ENCODE measurements around the gene MACROD2. TPM values are rescaled to one million over a fixed set of nuclear protein-coding genes. Genes with fewer than 3 reads are reported as not detected.

MACROD2 gene
- total and polyA plus RNA-seq, 2 experiments from 2014 or later: 2.8 to 4.3 TPM

DNA sequence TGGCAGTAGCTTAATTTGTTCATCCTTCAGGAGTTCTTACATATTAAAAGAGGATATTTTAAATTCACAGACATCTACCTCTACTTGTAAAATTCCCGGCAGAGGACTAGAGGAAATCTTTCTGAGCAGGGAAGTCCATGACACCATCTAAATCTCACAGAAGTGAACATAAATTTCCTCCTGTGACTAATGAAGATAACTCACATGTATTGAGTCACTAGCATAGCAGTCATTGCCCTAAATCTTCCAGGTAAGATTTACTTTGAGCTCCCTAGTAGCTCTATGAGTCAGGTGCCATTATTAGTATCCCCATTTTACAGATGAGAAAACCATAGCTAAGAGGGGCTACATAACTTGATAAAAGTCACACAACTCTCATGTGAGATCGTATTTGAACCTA, 1400.7 kb downstream of the MACROD2 start (continued):
- TF ChIP-seq, protein P1, sequence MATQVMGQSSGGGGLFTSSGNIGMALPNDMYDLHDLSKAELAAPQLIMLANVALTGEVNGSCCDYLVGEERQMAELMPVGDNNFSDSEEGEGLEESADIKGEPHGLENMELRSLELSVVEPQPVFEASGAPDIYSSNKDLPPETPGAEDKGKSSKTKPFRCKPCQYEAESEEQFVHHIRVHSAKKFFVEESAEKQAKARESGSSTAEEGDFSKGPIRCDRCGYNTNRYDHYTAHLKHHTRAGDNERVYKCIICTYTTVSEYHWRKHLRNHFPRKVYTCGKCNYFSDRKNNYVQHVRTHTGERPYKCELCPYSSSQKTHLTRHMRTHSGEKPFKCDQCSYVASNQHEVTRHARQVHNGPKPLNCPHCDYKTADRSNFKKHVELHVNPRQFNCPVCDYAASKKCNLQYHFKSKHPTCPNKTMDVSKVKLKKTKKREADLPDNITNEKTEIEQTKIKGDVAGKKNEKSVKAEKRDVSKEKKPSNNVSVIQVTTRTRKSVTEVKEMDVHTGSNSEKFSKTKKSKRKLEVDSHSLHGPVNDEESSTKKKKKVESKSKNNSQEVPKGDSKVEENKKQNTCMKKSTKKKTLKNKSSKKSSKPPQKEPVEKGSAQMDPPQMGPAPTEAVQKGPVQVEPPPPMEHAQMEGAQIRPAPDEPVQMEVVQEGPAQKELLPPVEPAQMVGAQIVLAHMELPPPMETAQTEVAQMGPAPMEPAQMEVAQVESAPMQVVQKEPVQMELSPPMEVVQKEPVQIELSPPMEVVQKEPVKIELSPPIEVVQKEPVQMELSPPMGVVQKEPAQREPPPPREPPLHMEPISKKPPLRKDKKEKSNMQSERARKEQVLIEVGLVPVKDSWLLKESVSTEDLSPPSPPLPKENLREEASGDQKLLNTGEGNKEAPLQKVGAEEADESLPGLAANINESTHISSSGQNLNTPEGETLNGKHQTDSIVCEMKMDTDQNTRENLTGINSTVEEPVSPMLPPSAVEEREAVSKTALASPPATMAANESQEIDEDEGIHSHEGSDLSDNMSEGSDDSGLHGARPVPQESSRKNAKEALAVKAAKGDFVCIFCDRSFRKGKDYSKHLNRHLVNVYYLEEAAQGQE (IDR thresholded peaks at IDR 0.05; ENCODE audit: unreplicated experiment): no peak

DNA sequence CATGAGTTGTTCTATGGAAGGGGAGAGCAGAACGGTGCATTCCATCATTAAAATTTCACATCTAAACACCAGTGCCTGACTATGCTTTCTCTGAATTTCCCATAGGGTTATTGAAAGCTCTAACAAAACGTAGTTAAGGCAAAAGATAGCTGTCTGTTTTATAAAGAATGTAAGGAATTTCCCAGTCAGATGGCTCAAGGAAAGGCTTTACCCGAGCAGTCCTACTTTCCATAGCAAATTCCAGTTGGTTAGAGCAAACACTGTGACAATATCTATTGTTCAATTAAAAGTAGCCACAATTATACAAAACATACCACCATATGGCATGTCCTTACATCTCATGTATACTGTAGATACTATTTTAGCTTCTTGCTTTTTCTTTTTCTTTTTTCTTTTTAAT, 1401.6 kb downstream of the MACROD2 start:
- H3F3A ChIP-seq (replicated peaks; ENCODE audit: low read depth): no peaks in the 10 kb centered on the region
- H3K36me3 Mint-ChIP-seq (ENCODE audit: low read depth): no peaks in the 10 kb centered on the region
- peaks cover 6% of the 10 kb centered on the region for H3K4me1 Mint-ChIP-seq
- no peak overlapping the region for H3K4me3 ChIP-seq
- DNase-seq (ENCODE audit: low spot score) (peak; percentile 53), ATAC-seq (peak; percentile 53; the same call in 2 of the 3 replicates)
- H3K9me2 ChIP-seq (ENCODE audit: insufficient read depth): peaks cover 10% of the 10 kb centered on the region; the same call in 1 of the 2 replicates
- H3K4me1 ChIP-seq (ENCODE audit: insufficient read depth): peaks cover 5% of the 10 kb centered on the region; the same call in 1 of the 2 replicates
- no peak overlapping the region for H2AFZ ChIP-seq
- no peak overlapping the region for H3K4me3 Mint-ChIP-seq
- H3K27ac ChIP-seq (ENCODE audit: low read depth): peak overlapping the region; percentile 3; the same call in 1 of the 2 replicates
- H3K4me2 ChIP-seq: no peak overlapping the region
- peaks cover 4% of the 10 kb centered on the region for H3K27me3 Mint-ChIP-seq (ENCODE audit: insufficient read depth, low read depth, poor library complexity)
- no peak overlapping the region for H3K27ac Mint-ChIP-seq
- no peaks in the 10 kb centered on the region for H3K79me2 ChIP-seq (replicated peaks; ENCODE audit: insufficient read depth)
- H4K20me1 ChIP-seq (replicated peaks; ENCODE audit: insufficient read depth): no peaks in the 10 kb centered on the region
- H3K9me3 Mint-ChIP-seq: peaks cover 2% of the 10 kb centered on the region
- no peaks in the 10 kb centered on the region for H3K27me3 ChIP-seq (ENCODE audit: insufficient read depth)
- H3K36me3 ChIP-seq (ENCODE audit: insufficient read depth): no peaks in the 10 kb centered on the region
- TF ChIP-seq, protein P2, sequence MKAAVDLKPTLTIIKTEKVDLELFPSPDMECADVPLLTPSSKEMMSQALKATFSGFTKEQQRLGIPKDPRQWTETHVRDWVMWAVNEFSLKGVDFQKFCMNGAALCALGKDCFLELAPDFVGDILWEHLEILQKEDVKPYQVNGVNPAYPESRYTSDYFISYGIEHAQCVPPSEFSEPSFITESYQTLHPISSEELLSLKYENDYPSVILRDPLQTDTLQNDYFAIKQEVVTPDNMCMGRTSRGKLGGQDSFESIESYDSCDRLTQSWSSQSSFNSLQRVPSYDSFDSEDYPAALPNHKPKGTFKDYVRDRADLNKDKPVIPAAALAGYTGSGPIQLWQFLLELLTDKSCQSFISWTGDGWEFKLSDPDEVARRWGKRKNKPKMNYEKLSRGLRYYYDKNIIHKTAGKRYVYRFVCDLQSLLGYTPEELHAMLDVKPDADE (IDR thresholded peaks at IDR 0.05): no peak
- TF ChIP-seq EZH2phosphoT487 (IDR thresholded peaks at IDR 0.05; ENCODE audit: unreplicated experiment) (no peak), NANOG (IDR thresholded peaks at IDR 0.05; ENCODE audit: borderline replicate concordance) (no peak), EZH2 (IDR thresholded peaks at IDR 0.05; ENCODE audit: low read depth, unreplicated experiment) (no peak), STAT1 (IDR thresholded peaks at IDR 0.05; ENCODE audit: unreplicated experiment) (no peak), POLR2AphosphoS5 (IDR thresholded peaks at IDR 0.05; ENCODE audit: low read depth) (no peak), ZNF331 (CRISPR knock-in tag; IDR thresholded peaks at IDR 0.05; ENCODE audit: low read depth) (no peak), JUNB (IDR thresholded peaks at IDR 0.05; ENCODE audit: unreplicated experiment) (no peak)
- TF ChIP-seq, protein P3, sequence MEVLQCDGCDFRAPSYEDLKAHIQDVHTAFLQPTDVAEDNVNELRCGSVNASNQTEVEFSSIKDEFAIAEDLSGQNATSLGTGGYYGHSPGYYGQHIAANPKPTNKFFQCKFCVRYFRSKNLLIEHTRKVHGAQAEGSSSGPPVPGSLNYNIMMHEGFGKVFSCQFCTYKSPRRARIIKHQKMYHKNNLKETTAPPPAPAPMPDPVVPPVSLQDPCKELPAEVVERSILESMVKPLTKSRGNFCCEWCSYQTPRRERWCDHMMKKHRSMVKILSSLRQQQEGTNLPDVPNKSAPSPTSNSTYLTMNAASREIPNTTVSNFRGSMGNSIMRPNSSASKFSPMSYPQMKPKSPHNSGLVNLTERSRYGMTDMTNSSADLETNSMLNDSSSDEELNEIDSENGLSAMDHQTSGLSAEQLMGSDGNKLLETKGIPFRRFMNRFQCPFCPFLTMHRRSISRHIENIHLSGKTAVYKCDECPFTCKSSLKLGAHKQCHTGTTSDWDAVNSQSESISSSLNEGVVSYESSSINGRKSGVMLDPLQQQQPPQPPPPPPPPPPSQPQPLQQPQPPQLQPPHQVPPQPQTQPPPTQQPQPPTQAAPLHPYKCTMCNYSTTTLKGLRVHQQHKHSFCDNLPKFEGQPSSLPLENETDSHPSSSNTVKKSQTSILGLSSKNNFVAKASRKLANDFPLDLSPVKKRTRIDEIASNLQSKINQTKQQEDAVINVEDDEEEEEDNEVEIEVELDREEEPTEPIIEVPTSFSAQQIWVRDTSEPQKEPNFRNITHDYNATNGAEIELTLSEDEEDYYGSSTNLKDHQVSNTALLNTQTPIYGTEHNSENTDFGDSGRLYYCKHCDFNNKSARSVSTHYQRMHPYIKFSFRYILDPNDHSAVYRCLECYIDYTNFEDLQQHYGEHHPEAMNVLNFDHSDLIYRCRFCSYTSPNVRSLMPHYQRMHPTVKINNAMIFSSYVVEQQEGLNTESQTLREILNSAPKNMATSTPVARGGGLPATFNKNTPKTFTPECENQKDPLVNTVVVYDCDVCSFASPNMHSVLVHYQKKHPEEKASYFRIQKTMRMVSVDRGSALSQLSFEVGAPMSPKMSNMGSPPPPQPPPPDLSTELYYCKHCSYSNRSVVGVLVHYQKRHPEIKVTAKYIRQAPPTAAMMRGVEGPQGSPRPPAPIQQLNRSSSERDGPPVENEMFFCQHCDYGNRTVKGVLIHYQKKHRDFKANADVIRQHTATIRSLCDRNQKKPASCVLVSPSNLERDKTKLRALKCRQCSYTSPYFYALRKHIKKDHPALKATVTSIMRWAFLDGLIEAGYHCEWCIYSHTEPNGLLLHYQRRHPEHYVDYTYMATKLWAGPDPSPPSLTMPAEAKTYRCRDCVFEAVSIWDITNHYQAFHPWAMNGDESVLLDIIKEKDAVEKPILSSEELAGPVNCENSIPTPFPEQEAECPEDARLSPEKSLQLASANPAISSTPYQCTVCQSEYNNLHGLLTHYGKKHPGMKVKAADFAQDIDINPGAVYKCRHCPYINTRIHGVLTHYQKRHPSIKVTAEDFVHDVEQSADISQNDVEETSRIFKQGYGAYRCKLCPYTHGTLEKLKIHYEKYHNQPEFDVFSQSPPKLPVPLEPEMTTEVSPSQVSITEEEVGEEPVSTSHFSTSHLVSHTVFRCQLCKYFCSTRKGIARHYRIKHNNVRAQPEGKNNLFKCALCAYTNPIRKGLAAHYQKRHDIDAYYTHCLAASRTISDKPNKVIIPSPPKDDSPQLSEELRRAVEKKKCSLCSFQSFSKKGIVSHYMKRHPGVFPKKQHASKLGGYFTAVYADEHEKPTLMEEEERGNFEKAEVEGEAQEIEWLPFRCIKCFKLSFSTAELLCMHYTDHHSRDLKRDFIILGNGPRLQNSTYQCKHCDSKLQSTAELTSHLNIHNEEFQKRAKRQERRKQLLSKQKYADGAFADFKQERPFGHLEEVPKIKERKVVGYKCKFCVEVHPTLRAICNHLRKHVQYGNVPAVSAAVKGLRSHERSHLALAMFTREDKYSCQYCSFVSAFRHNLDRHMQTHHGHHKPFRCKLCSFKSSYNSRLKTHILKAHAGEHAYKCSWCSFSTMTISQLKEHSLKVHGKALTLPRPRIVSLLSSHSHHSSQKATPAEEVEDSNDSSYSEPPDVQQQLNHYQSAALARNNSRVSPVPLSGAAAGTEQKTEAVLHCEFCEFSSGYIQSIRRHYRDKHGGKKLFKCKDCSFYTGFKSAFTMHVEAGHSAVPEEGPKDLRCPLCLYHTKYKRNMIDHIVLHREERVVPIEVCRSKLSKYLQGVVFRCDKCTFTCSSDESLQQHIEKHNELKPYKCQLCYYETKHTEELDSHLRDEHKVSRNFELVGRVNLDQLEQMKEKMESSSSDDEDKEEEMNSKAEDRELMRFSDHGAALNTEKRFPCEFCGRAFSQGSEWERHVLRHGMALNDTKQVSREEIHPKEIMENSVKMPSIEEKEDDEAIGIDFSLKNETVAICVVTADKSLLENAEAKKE (CRISPR knock-in tag; IDR thresholded peaks at IDR 0.05): no peak
- TF ChIP-seq, protein P4, sequence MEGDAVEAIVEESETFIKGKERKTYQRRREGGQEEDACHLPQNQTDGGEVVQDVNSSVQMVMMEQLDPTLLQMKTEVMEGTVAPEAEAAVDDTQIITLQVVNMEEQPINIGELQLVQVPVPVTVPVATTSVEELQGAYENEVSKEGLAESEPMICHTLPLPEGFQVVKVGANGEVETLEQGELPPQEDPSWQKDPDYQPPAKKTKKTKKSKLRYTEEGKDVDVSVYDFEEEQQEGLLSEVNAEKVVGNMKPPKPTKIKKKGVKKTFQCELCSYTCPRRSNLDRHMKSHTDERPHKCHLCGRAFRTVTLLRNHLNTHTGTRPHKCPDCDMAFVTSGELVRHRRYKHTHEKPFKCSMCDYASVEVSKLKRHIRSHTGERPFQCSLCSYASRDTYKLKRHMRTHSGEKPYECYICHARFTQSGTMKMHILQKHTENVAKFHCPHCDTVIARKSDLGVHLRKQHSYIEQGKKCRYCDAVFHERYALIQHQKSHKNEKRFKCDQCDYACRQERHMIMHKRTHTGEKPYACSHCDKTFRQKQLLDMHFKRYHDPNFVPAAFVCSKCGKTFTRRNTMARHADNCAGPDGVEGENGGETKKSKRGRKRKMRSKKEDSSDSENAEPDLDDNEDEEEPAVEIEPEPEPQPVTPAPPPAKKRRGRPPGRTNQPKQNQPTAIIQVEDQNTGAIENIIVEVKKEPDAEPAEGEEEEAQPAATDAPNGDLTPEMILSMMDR (conservative IDR thresholded peaks at IDR 0.05; ENCODE audit: low read depth in 2 of 2): no peak

All from GM23338 (cell line).